ENCODE data around the gene TUBGCP5.
"Not testable (repeated sequence)": the region's sequence is repeated elsewhere in the genome, so short reads cannot be mapped to it uniquely, and the experiment has no call there.

TUBGCP5 gene

DNA sequence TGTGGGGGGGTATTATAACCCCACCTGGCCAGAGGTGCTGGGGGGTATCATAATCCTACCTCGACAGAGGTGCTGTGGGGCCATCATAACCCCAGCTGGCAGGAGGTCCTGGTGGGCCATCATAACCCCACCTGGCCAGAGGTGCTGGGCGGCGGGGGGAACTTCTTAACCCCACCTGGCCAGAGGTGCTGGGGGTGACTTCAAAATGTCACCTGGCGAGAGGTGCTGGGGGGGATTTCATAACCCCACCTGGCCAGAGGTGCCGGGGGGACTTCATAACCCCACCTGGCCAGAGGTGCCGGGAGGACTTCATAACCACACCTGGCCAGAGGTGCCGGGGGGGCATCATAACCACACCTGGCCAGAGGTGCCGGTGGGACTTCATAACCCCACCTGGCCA lies 2.4 kb upstream of the TUBGCP5 start:
- not testable (repeated sequence) for DNase-seq (ENCODE audit: low spot score)

DNA sequence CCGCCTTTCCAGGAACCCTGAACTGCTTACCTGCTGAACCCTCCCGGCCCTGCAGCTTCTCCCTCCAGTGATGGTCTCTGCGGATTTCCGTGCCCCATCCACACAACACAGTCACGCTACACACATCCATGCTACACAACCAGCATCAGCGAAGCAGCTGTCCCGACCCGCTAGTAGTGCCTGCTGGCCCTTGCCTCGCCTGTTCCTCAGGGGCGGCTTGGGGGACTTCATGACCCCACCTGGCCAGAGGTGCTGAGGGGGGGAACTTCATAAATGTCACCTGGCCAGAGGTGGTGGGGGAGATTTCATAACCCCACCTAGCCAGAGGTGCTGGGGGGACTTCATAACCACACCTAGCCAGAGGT lies 530 bp upstream of the TUBGCP5 start:
- DNase-seq (ENCODE audit: low spot score), result no peak

DNA sequence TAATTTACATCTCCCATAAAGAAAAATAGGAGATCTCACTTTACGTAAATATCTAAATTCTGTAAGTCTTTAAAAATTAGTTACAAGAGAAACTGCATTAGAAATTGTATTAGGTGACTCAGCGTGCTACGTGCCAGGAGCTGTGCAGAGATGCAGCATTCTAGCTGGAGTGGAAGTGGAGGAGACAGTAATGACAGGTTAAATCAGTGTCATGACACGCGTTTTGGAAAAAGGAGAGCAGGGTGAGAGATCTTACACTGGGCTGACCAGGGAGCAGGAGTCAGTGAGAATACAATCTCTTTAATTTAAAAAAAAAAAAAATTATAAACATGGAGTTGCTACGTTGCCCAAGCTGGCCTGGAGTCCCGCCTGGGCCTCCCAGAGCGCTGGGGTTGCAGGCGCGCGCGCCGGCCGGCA lies 635 bp downstream of the TUBGCP5 start:
- no peak for DNase-seq (ENCODE audit: low spot score)

DNA sequence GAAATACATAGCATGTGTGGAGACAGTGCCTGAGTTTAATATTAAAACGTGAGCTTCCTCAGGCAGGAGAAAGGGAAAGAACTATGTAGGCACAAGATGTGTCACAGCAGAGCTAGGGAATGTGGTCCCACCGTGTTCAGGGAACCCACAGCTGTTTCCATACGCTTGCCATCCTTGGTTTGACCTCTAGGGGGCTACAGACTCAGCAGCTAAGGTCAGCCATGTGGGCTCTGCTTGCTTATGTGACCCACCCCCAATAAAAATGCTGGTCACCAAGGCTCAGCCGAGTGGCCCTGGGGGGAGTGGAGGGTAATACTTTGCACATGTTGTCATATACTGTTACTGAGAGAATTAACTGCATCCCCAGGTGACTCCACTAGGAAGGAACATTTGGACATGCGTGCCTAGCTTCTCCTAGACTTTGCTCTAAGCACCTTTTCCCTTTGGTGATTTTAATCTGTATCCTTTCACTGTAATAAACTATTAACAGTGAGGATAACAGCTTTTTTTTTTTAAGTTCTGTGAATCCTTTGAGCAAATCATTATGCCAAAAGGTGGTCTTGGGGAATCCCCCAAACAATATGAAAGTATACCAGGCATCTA lies 3.3 kb downstream of the TUBGCP5 start:
- DNase-seq (ENCODE audit: low spot score), result peak; percentile 65

DNA sequence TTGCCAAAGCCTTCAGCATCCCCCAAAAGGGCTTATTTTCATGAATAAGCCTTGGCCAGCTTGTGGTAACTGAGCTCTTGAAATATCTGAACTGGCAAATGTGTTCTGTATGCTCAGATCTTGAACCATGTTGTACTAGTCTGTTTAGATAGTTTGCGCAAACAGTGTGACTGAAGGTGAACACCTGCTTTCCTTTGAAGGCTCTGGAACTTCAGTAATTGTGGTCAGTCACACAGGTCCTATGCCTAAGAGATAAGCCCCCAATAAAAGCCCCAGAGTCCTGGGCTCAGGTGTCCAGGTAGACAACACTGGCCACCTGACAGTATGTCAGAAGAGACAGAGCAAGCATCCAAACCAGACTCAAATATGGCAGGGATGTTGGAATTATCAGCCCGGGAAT lies 5.4 kb downstream of the TUBGCP5 start:
- DNase-seq (ENCODE audit: low spot score), result no peak

DNA sequence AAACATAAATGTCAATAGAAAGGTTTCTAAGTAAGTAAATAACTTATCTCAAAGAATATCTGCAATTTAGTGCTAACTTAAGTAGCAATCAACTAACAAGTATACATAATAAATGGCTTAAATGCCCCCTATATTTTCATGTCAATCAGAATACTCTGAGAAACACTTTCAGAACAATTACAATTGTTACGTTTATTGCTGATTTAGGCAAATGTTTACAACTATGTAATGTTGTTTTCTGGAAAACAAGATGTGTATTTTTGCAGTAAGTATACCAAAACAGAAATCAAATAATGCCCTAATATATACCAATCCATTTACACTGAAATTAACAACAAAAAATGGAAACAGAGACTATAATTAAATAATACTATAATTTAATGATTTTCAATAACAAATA lies 13.2 kb downstream of the TUBGCP5 start:
- DNase-seq (ENCODE audit: low spot score), result no peak

DNA sequence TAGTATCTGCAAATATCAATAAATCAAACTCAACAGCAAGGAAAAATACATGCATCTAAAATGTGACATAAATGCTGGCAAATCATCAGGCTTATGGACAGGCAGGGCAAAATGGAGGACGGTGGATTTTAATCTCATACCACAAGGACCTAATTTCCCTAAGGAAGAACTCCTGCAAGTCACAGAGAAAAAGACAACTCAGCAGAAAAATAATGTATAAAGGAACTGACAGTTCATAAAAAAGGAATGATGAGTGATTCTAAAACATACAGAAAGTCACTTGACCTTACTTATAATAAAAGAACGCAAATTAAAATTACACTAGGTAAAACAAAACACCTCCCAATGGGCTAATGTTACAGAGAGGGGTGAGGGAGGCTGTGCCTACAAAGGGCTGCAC lies 17.2 kb downstream of the TUBGCP5 start:
- DNase-seq (ENCODE audit: low spot score), result no peak

DNA sequence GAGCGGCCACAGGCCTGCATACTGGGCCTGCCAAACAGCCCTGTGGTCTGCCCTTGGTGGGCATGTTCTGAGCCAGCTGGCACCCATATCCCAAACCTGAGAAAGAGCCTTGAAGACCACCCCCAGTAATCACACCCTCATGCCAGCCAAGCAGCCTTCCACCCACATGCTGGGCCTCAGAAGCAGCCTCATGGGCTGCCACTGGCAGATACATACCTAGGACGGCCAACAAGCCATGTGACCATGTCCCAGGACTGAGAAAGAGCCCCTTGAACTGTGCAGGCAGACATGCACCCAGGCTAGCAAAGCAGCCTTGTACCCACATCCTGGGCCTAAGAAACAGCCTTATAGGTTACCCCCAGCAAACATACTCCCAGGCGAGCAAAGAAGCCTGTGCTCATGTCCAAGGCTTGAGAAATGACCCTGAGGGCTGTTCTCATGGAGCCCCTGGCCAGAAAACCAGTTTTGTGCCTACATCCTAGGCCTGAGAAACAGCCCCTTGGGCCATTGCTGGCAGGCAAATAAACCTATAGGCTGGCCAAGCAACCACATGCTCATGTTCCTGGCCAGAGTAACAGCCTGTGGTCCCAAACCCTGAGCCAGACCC lies 24.9 kb downstream of the TUBGCP5 start:
- DNase-seq (ENCODE audit: low spot score), result no peak

DNA sequence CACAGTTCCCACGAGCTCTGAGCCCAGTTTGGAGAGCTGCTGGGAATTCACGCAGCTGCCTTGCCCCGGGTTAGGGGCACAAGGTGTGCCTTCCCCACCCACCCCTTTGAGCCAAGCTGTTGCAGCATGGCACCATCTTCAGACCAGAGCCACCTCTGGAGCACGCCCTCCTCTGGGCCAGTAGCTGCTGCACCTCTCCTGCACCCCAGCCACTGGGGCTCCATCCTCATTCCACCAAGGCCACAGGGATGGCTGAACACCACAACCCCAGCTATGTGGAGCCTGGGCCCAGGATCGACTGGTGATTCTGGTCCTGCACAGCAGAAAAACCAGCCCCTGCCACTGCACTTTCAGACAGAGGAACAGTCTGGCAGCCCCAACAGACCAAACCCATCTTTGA lies 25.7 kb downstream of the TUBGCP5 start:
- DNase-seq (ENCODE audit: low spot score), result no peak

DNA sequence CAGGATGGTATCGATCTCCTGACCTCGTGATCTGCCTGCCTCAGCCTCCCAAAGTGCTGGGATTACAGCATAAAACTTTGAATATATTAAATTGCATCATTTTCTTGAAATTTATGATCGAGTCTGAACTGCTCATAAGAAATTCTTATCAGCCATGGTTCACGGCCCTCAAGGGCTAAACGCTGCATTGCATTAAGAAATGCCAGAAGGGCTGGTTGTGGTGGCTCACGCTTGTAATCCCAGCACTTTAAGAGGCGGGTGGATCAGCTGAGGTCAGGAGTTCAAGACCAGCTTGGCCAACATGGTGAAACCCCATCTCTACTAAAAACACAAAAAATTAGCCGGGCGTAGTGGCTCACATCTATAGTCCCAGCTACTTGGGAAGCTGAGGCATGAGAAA lies 26.8 kb downstream of the TUBGCP5 start:
- not testable (repeated sequence) for DNase-seq (ENCODE audit: low spot score)

DNA sequence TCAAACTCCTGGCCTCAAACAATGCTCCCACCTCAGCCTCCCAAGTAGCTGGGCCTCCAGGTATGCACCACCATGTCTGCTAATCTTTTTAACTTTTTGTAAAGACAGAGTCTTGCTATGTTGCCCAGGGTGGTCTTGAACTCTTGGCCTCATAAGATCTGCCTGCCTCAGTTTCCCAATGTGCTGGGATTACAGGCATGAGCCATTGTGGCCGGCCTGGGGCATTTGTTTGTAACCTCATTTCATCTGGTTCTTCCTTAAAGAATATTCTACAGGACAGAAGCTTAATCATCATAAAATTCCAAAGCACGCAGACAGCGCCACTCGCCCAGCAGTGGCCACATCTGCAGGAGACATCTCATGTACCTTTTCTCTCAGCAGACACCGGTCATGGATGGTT lies 35.6 kb downstream of the TUBGCP5 start:
- no peak for DNase-seq (ENCODE audit: low spot score)

DNA sequence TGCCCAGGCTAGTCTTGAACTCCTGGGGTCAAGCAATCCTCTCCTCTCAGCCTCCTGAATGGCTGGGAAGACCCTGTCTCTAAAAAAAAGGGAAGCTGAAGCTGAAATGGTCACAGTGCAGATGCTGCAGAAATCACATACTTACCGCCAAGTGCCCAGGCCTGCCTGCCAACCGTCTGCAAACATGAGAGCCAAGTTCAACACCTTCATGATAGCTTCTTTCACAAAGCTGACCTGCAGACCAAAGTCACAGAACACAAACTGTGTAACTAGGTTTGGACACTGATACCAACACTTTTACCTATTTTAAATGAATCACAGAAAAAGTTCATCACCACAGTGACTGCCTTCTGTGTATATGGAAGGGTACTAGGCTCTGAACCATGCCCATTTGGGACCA lies 36.4 kb downstream of the TUBGCP5 start:
- no peak for DNase-seq (ENCODE audit: low spot score)

DNA sequence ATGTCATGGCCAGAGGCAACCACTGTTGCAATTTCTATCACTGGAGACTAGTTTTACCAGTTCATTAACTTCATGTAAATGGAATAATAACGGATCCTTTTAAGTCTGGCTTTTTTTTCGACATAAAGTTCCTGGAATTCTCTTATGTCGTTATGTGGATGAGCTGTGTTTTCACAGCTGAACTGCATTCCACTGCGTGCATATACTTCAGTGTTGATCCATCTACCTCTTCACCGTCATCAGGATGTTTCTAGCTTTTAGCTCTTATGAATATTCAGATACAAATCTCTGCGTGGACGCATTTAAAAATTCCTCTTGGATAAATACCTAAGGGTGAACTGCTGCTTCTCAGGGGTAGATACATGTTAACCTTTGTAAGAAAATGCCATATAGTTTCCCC lies 43.6 kb downstream of the TUBGCP5 start:
- DNase-seq (ENCODE audit: low spot score), result no peak

DNA sequence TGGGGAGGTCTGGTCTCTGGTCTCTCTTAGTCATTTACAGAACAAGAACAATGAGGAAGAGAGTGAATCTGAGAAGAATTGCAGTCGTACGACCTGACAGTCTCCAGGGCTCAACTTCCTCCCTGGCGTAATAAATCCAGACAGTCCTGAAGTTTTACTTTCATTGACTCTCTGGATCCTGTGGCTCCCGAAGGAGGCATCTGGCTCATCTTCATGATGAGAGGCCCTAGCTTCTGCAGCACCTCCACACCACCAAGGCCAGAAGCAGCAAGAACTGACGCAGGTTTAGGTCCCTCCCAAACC lies 47.4 kb downstream of the TUBGCP5 start:
- DNase-seq (ENCODE audit: low spot score), result no peak

DNA sequence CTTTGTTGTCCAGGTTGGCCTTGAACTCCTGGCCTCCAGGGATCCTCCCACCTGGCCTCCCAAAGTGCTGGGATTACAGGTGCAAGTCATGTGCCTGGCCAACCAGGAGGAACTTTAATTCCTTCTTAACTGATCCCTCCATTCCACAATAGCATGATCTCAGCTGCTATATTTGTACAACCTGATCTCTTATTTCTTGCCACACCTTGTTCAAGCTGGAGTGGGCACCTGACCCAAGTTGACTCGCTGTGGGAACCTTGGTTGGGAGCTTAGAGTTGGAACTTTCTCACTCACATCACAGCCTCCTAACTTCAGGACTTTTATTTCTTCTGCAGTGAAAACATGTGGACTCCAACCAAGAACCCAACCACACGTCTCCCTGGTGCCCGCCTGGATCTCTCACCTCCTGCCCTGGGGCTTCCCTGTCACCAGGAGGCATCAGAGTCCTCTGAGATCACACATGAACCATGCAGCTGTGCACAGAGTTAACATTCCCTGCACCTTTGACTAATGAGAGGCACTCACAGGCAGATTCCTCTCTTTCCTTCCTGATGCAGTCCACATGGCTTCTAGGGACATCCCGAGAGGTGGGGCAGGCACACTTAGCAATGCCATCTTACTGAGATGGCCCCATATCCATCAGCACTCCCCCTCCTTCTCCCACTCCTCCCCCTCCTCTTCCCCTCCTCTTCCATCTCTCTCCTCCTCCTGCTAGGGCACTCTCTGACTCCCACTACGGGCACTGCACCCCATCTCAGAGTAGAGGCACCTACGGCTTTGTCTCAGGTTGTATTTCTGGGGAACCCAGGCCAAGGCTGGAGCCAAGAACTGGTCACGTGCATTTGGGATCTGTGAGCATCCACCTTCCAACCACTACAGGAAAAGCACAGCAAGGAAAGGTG lies 49.5 kb downstream of the TUBGCP5 start:
- no peak for DNase-seq (ENCODE audit: low spot score)

DNA sequence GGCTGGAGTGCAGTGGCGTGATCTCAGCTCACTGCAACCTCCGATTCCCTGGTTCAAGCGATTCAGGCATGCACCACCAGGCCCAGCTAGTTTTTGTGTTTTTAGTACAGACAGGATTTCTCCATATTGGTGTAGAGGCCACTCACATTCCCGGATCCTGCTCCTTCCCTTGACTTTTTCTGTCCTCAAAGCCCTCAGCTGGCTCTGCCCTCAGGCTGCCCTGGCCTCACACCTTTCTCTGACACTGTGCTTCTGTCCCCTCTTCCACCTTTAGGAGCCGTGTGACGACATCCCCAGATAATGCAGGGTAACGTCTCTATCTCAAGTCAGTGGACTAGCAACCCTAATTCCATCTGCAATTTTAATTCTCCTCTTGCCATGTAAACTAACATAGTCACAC lies 50.6 kb downstream of the TUBGCP5 start:
- no peak for DNase-seq (ENCODE audit: low spot score)

DNA sequence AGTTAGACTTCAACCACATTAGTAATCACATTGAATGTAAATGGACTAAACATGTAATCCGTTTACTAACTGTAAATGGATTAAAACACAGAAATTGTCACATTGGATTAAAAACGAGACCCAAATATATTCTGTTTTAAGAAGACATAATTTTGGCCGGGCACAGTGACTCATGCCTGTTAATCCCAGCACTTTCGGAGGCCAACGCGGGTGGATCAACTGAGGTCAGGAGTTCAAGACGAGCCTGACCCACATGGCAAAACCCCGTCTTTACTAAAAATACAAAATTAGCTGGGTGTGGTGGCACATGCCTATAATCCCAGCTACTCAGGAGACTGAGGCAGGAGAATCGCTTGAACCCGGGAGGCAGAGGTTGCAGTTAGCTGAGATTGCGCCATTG lies 57.4 kb downstream of the TUBGCP5 start:
- DNase-seq (ENCODE audit: low spot score), result not testable (repeated sequence)

DNA sequence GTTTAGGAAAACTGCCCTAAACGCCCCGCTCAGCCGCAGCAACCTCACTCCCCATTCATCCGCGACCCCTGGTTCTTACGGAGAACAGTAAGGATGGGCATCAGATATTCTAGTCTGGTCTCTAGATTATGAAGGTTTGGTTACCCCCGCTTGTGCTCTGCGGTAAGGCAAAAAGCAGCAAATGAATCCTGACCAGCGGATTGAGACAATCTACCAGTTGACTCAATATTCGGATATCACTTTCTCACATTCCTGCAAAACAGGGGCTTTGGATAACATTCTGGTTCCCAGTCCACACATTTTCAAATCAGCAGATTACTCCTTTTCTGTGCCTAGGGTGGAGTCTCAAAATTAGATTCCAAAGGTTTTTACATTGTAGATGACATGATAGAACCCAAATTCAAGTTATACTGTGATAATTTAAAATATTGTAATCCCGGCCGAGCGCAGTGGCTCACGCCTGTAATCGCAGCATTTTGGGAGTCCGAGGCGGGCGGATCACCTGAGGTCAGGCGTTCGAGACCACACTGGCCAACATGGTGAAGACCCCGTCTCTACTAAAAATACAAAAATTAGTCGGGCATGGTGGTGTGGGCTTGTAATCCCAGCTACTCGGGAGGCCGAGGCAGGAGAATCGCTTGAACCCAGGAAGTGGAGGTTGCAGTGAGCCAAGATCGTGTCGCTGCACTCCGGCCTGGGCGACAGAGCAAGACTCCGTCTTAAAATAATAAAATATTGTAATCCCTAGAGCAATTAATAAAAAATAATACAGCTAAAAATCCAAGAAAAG lies 58.1 kb downstream of the TUBGCP5 start:
- DNase-seq (ENCODE audit: low spot score), result no peak

DNA sequence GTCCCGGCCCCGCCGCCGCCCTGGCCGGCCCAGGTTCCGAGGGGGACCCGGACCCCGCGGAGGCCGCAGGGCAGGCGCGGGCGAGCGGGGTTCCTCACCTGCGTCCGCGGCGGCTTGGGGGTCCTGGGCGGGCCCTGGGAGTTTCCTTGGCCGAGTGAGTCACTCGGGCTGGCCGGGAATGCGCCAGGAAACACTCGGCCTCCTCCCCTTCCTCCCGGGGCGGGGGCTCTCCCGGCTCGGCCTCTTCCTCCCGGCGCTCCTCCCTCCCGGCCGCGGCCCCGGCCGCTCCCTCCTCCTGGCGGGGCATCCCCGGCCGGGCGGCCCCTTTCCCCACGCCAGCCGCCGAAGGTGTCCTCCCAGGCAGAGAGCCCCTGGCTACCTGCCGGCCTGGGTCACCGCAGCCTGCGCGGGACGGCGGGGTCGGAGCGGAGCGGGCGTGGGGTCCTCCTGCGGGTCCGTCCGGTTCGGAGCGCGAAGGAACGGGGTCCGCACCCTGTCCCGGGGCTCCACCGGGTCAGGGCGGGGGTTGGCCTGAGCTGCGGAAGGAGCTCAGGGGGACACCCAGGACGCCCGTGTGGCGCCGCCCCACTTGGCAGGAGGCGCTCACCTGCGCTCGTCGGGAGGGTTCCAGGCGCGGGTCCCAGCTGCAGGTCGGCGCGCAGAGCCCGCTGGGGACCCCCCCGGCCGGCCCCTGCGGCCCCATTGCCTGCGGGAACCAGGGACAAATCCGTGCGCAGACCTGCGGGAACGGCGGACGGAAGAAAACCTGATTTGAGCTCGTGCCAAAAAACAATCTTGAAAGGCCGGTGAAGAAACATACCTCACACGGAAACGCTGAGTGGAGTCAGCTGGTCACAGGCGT lies 58.9 kb downstream of the TUBGCP5 start, which contains the start of gene CYFIP1:
TSS of gene CYFIP1 (minus strand) at position 180 of the 862 bp plus-strand sequence. CDS start 33,083 bp downstream, outside the sequence.
- DNase-seq (ENCODE audit: low spot score), result peak; percentile 85

DNA sequence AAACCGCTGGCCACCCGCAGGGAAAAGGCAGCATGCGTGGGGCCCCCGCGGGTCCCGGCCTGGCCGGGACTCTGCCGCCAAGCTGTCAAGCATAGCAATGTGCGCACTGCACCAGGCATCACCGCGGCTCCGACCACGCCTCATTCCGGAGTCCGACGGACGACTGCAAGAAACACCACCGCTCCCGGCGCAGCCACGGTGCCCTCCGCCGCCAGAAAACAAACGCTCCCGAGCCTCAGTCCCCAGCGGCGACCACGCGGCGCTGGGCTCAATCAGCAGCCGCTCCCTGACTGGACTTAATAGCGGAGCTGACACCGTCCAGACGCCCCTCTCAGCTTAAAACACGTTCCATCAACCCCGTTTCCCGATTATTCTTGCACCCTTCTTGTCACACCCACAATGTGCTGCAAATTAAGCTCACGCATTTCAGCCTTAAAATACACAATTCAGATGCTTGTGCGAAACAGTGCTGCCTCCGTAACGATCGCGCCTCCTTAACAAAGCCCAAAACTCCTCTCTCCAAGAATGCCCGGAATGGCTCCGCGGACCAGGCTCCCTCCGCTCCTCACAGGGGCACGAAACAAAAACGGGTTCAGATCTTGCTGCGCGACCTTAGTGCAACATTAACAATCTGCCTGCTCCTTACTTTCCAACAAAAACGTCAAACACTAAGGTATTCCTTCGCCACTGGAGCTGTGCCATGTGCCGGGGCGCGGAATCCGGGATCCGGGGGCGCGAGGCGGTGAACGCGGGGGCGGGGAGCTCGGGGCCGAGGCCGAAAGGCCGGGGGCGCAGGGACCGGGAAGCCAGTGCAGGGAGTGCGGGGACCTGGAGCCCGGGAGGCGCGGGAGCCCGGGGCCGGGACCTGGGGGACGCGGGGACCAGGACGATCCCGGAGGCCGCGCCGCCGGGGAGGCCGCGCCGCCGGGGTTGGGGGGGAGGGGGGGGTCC lies 59.9 kb downstream of the TUBGCP5 start:
- peak; percentile 80 for DNase-seq (ENCODE audit: low spot score)
